Esophagus squamous epithelium (tissue), 5 donors: ENCODE data around the gene GABBR1. TPM values are rescaled to one million over a fixed set of nuclear protein-coding genes. Genes with fewer than 3 reads are reported as not detected.
"Not testable (repeated sequence)": the region's sequence is repeated elsewhere in the genome, so short reads cannot be mapped to it uniquely, and the experiment has no call there.

ENCODE experiments used
- DNase-seq: peaks from one replicate; lab custom pipeline; 2025; lab: John Stamatoyannopoulos, UW
- H3K27ac ChIP-seq, 4 donors: fragments of 200-600 bp; sonication (generic); one replicate each; pipeline ENCODE4 v1.5.1; 2016 to 2019; ENCODE audit warnings: mild to moderate bottlenecking in 1 of 4
- H3K27me3 ChIP-seq, 4 donors: fragments of 200-600 bp; sonication (generic); 1 replicate in 3 of 4; 2 replicates in 1 of 4; pipeline versions ENCODE4 v1.5.1 to v1.6.0; 2017 to 2021; ENCODE audit warnings: antibody characterized with exemption in 1 of 4
- H3K36me3 ChIP-seq, 3 donors: fragments of 200-600 bp; sonication (generic); one replicate each; pipeline ENCODE4 v1.5.1; 2016 to 2019
- H3K4me1 ChIP-seq, 3 donors: fragments of 200-600 bp; sonication (generic); one replicate each; pipeline ENCODE4 v1.5.1; 2017 to 2019
- H3K4me3 ChIP-seq, 4 donors: fragments of 200-600 bp; sonication (generic); 1 replicate in 3 of 4; 2 replicates in 1 of 4; pipeline ENCODE4 v1.5.1; 2016 to 2019; ENCODE audit warnings: mild to moderate bottlenecking in 2 of 4, moderate library complexity in 1 of 4
- H3K9me3 ChIP-seq, 3 donors: fragments of 200-600 bp; sonication (generic); one replicate each; pipeline ENCODE4 v1.5.1; 2016 to 2019
- POLR2A ChIP-seq, 4 donors: fragments of 450-650 bp; IDR thresholded peaks; one replicate each; pipeline ENCODE4 v1.6.1; 2017; ENCODE audit warnings: antibody characterized with exemption in 4 of 4, mild to moderate bottlenecking in 4 of 4, moderate library complexity in 3 of 4
- WGBS, 2 donors: methylation state at CpG; one replicate each; pipeline ENCODE4 v1.1.5; 2018; 5-methylcytosine and 5-hydroxymethylcytosine counted together
- intact Hi-C: fragments of 100-400 bp; cut with DNase I; formaldehyde crosslinking; loops from one replicate; pipeline ENCODE4 v1.15.0; 2022
- total RNA-seq, 4 donors: library from RNA; depleted of rRNA; stranded (reverse); fragments of >200 nt; gene quantifications; one replicate each; pipeline ENCODE4 v1.1.0, GENCODE V29; 2016
- TF ChIP-seq, protein P1 (sequence below), 6 experiments: fragments of 450-650 bp in 4 of 6; fragments of 200-600 bp in 2 of 6; sonication (generic) in 2 of 6; IDR thresholded peaks; one replicate each; pipeline ENCODE4 v1.5.1; 2016 to 2019; ENCODE audit warnings: antibody characterized with exemption in 6 of 6, mild to moderate bottlenecking in 4 of 6, moderate library complexity in 4 of 6
- donor health status: DM: yes; HTN: yes; CAD: no.

GABBR1 gene
- total RNA-seq, 4 donors from 2014 or later = 4.1 to 19.5 (median 8.5) TPM

DNA sequence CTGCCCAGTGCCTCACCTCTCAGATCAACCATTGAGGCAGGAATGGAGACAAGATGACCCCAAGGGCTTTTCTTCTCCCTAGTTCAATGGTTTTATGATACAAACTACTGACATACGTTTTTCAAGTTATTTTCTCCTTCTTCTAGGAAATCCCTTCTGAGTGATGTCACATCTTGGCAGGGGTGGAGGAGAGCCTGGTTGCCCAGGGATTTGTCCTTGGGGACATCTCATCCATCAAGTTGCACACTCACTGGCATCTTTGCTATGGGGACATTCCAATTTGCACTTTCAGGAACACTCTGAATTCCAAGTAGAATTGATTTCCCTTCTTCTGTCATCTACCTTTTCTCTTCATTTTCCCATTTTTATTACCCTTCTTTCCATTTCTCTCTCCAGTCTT, 38.0 kb upstream of the GABBR1 start:
- 33 to 40% methylated on average over 1 of the region's 1 CpG for whole genome bisulfite sequencing, 2 donors
- no peak for DNase-seq
- Histone ChIP-seq H3K4me3 (no peak overlapping the region), H3K27me3 (peaks cover 0 to 24% (median 0%) of the 10 kb centered on the region in 4 donors), H3K36me3 (no peaks in the 10 kb centered on the region), H3K4me1 (no peaks in the 10 kb centered on the region), H3K9me3 (no peaks in the 10 kb centered on the region), H3K27ac (no peak overlapping the region)
- intact Hi-C loops = no loop called here
- TF ChIP-seq POLR2A (IDR thresholded peaks at IDR 0.05) = no peak
- TF ChIP-seq, protein P1, sequence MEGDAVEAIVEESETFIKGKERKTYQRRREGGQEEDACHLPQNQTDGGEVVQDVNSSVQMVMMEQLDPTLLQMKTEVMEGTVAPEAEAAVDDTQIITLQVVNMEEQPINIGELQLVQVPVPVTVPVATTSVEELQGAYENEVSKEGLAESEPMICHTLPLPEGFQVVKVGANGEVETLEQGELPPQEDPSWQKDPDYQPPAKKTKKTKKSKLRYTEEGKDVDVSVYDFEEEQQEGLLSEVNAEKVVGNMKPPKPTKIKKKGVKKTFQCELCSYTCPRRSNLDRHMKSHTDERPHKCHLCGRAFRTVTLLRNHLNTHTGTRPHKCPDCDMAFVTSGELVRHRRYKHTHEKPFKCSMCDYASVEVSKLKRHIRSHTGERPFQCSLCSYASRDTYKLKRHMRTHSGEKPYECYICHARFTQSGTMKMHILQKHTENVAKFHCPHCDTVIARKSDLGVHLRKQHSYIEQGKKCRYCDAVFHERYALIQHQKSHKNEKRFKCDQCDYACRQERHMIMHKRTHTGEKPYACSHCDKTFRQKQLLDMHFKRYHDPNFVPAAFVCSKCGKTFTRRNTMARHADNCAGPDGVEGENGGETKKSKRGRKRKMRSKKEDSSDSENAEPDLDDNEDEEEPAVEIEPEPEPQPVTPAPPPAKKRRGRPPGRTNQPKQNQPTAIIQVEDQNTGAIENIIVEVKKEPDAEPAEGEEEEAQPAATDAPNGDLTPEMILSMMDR (IDR thresholded peaks at IDR 0.05) = no peak

DNA sequence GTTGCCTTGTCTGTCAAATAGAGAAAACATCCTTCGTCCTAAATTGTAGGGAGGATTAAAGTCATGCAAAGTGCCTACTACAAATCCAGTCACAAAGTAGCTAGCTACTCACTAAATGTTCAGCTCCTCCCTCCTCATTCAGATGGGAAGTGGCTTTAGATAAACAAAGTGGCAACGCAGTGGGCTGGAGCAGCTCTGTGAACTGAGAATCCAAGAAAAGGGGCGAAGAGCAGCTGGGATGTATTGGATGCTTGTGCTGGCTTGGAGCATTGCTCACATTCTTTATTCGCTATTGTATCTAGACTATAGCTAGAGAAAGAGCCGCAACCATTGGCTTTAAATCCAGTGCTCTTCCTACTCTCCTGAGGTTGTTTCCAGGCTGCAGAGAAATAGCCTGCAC, 34.2 kb upstream of the GABBR1 start:
- Histone ChIP-seq H3K36me3 (no peaks in the 10 kb centered on the region), H3K27me3 (peaks cover 0 to 44% (median 0%) of the 10 kb centered on the region in 4 donors), H3K27ac (no peak overlapping the region), H3K4me3 (no peak overlapping the region), H3K4me1 (peaks cover 0 to 2% (median 0%) of the 10 kb centered on the region in 3 donors), H3K9me3 (no peaks in the 10 kb centered on the region)
- no peak for DNase-seq
- no peak for TF ChIP-seq POLR2A (IDR thresholded peaks at IDR 0.05)
- TF ChIP-seq, protein P1 (IDR thresholded peaks at IDR 0.05) = no peak
- intact Hi-C loops = no loop called here
- WGBS, 2 donors = 50 to 63% methylated on average over 5 of the region's 5 CpGs

DNA sequence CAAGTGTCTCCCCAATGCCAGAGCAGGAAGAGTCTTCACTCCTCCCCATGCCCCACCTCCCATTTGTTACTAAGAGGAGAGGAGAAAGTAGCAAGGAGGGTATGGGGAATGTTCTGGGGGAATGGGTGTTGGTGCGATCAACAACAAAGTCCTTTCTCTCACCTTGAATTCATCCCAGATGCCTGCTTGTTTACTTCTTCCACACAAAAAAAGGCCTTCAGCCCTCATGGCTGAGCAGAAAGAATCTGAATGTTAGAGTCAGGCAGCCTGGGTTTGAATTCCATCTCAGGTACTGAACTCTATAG, 33.8 kb upstream of the GABBR1 start:
- peaks cover 0 to 46% (median 0%) of the 10 kb centered on the region in 4 donors for H3K27me3 ChIP-seq
- no peak overlapping the region for H3K4me3 ChIP-seq
- DNase-seq = no peak
- intact Hi-C loops = no loop called here
- no peak overlapping the region for H3K27ac ChIP-seq
- peaks cover 0 to 4% (median 0%) of the 10 kb centered on the region in 3 donors for H3K4me1 ChIP-seq
- 89 to 100% methylated on average over 1 of the region's 1 CpG for whole genome bisulfite sequencing, 2 donors
- TF ChIP-seq POLR2A (IDR thresholded peaks at IDR 0.05) = no peak
- TF ChIP-seq, protein P1 (IDR thresholded peaks at IDR 0.05) = no peak
- H3K36me3 ChIP-seq = no peaks in the 10 kb centered on the region
- H3K9me3 ChIP-seq = no peaks in the 10 kb centered on the region

DNA sequence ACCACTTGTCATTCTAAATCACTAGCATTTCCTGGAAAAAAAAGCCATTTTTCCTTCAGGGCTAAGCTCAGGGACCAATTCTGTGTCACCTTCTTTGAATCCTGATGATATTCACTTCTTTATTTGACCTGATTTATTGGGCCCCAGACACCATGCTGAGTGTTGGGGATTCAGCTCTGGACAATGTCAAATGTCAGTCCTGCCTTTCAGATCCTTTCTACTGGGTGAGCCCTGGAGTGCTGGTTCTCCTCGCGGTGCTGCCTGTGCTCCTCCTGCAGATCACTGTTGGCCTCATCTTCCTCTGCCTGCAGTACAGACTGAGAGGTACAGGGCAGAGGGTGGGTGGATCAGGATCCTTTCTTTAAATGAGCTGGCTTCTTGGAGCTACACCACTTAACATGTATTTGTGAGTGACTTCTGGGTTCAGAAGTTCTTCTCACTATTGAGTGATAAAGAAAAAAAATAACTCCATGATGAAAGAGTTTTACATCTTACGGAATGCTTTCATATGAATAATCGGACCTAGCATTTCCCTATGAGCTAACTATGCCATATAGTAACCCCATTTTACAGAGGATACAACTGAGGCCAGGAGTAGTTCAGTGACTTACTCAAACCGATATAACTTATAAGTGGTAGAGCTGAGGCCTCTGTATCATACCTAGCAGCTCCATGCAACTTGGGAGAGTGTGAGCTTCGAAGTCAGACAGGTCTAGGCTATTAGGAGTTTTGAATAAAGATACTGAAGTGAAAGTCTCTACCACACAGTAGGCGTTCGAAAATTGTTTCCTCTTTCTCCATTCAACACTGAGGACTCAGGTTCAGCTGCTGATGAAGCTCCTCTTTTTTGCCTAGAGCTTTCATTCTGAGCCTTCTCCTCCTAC, 33.2 kb upstream of the GABBR1 start:
- Histone ChIP-seq H3K36me3 (no peaks in the 10 kb centered on the region), H3K27ac (no peak overlapping the region), H3K9me3 (no peaks in the 10 kb centered on the region), H3K4me1 (peaks cover 0 to 4% (median 0%) of the 10 kb centered on the region in 3 donors), H3K4me3 (no peak overlapping the region), H3K27me3 (peaks cover 0 to 48% (median 0%) of the 10 kb centered on the region in 4 donors)
- TF ChIP-seq POLR2A (IDR thresholded peaks at IDR 0.05) = no peak
- TF ChIP-seq, protein P1 (IDR thresholded peaks at IDR 0.05) = no peak
- WGBS, 2 donors = 79 to 80% methylated on average over 6 to 8 of the region's 8 CpGs
- intact Hi-C loops = no loop called here
- no peak for DNase-seq

DNA sequence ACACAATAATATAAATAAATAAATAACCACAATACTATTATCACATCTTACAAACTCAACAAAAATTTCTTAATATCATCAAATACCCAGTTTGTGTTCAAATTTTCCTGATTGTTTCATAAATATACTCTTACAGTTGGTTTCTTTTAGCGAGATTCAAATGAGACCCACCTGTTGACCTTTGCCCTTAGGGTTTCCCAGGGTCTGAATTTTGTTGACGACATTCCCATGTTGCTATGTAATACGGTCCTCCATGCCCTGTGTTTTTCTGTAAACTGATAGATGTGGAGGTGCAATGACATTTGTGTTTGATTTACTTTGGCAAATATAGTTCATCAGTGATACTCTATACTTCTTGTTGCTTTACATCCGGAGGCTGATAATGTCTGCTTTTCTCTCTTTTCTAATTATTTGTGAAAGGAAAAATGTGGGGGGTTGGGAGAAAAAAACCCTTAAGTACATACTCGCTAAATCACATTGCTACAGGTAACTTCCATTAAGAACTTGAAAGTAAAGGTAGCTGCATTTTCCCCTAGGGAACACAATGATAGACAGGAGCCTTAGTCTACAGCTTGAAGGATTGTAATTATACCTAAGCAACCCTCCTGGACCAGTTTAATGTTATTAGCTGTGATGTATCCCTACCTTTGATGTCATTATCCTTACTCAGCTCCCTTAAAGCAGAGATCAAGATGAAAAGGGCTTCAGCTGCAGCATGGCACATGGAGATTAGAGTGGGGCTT, 30.5 kb upstream of the GABBR1 start:
- H3K27me3 ChIP-seq = peaks cover 0 to 40% (median 0%) of the 10 kb centered on the region in 4 donors
- H3K27ac ChIP-seq = no peak overlapping the region
- H3K9me3 ChIP-seq = no peaks in the 10 kb centered on the region
- H3K4me1 ChIP-seq = peaks cover 0 to 4% (median 0%) of the 10 kb centered on the region in 3 donors
- intact Hi-C loops = no loop called here
- H3K36me3 ChIP-seq = no peaks in the 10 kb centered on the region
- DNase-seq = no peak
- WGBS, 2 donors = 60 to 67% methylated on average over 5 of the region's 5 CpGs
- no peak for TF ChIP-seq POLR2A (IDR thresholded peaks at IDR 0.05)
- TF ChIP-seq, protein P1 (IDR thresholded peaks at IDR 0.05) = no peak
- no peak overlapping the region for H3K4me3 ChIP-seq

DNA sequence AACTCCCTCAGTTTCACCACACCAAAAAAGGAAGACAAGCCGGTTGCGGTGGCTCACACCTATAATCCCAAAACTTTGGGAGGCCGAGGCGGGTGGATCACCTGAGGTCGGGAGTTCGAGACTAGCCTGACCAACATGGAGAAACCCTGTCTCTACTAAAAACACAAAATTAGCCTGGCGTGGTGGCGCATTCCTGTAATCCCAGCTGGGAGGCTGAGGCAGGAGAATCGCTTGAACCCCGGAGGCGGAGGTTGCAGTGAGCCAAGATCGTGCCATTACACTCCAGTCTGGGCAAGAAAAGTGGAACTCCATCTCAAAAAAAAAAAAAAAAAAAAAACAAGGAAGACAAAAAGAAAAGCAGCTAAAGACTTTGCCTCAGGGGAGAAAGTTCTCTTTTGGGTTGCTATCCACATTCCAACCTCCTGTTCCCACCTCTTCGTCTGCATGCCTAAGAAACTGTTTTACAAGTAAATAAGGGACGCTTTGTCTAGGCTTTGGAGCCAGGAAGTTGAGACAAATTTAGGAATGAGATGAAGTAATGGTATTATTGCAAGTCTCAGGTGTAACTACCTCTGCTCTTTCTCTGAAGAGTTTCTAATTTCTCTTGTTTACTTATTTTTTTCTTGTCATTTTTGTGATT, 28.6 kb upstream of the GABBR1 start:
- H3K9me3 ChIP-seq, H3K4me3 ChIP-seq, H3K27ac ChIP-seq, H3K36me3 ChIP-seq, intact Hi-C loops, DNase-seq, H3K4me1 ChIP-seq: not testable (repeated sequence)
- peaks cover 0 to 34% (median 0%) of the 10 kb centered on the region in 4 donors for H3K27me3 ChIP-seq
- WGBS, 2 donors = 19 to 24% methylated on average over 8 to 12 of the region's 14 CpGs
